ENCODE data around the gene OTUD5. TPM values are rescaled to one million over a fixed set of nuclear protein-coding genes. Genes with fewer than 3 reads are reported as not detected.

Gene OTUD5
- total RNA-seq, 2 experiments from 2014 or later = 83.4 to 85.4 TPM

DNA sequence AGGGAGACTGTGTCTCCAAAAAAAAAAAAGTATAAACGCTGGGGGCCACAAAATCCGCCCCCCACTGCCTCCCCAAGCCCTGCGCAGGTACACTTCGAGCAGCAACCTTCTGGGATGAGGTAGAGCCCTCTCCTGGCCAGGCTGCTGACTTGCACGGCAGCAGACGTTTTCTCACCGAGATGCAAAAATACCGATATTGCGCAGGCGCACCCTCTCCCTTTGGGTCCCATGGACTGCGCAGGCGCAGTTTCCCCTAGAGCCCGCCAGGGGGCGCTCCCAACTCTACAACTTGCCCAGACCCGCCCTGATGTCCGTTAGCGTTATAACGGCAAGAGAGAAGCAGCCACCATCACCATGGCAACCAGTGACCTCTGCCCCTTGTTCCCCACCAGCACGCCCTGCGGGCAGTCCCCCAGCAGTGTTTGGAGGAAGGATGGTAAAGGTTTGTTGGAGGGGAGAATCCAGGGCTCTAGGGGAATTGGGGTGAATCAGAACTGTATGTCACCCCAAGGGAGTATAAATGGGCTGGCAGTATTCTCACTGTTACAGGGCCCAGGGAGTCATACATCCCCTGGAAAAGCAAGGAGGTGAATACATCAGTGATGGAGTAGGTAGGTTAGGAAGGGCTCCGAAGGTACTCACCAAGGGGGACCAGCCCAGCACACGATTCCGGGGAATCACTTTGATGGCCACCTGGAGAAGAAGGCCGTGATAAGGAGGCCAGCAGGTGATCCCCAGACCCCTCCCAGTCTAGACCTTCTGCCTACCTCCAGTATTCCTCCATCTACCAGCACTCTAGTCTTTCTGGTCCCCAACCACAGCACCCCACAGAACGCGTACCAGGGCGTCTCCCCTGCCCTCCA is 40.0 kb downstream of the OTUD5 start:
- Mint-ChIP-seq H3K4me3 (peak overlapping the region; percentile 98), H3K27me3 (peaks cover 4% of the 10 kb centered on the region), H3K4me1 (ENCODE audit: low read depth) (peaks cover 36% of the 10 kb centered on the region), H3K9me3 (no peaks in the 10 kb centered on the region), H3K27ac (peak overlapping the region; percentile 99), H3K36me3 (peaks cover 84% of the 10 kb centered on the region)
- DNase-seq = peak; percentile 93
- intact Hi-C loops (cut with micrococcal nuclease) = loop anchor here (2.0 to 10.0 kb wide), 4 partner anchors 115 to 273 kb away; partner anchors contain the start of genes HDAC6 and TFE3
- CTCF ChIA-PET = interaction anchor here (0.6 to 3.1 kb wide), 3 partner anchors 20 to 204 kb away, joined by 4 to 8 read pairs (median 5); no protein-coding TSS in a partner anchor
- POLR2A ChIA-PET = interaction anchor here (0.8 to 8.8 kb wide), 2 partner anchors 21 to 39 kb away, joined by 4 to 286 read pairs; no protein-coding TSS in a partner anchor

DNA sequence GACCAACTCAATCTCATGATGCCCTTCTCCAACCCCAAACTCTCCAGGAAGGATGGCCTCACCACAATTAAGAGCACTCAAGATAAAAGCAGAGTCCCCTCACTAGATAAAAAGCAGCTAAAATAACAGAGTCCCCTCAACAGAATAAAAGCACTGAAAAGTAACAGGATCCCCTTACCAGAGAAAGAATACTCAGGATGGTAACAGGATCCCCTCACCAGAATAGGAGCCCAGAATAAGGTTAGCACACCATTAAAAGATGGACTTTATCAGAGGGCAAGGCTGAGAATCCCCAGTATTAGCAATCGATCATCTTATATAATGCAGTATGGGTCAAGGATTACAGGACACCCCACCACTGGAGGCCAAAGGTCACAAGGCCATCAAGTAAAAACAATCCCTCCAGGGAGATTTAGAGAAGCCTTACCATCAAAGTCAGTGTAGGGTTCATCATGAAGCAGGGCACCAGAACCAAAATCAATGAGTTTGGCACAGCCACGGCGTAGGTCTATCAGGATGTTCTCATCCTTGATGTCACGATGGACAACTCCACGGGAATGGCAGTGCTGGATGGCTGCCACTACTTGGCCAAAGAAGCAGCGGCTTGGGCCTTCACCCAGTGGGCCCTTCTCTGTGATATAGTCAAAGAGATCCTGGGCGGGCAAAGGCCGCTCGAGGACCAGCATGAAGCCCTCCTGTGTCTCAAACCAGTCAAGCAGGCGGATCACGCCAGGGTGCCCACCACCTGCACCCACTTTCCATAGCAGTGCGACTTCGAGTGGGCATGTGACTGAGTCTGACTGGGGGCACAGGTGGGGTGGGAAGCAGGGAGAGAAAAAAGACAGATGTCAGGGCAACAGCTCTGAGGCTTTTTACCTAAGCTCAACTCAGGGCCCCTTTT is 42.6 kb downstream of the OTUD5 start:
- Mint-ChIP-seq H3K9me3 (no peaks in the 10 kb centered on the region), H3K27me3 (peaks cover 4% of the 10 kb centered on the region), H3K4me1 (ENCODE audit: low read depth) (peaks cover 33% of the 10 kb centered on the region), H3K27ac (peak overlapping the region; percentile 99), H3K4me3 (peak overlapping the region; percentile 98), H3K36me3 (peaks cover 87% of the 10 kb centered on the region)
- CTCF ChIA-PET = interaction anchor here (3.1 kb wide), 1 partner anchor 32 kb away, joined by 8 read pairs; no protein-coding TSS in a partner anchor
- POLR2A ChIA-PET = interaction anchor here (1.4 to 8.8 kb wide), 2 partner anchors 24 to 43 kb away, joined by 3 to 286 read pairs; no protein-coding TSS in a partner anchor
- intact Hi-C loops (cut with micrococcal nuclease) = loop anchor here (5.0 to 10.0 kb wide), 3 partner anchors 113 to 270 kb away; partner anchors contain the start of gene HDAC6
- no peak for DNase-seq

DNA sequence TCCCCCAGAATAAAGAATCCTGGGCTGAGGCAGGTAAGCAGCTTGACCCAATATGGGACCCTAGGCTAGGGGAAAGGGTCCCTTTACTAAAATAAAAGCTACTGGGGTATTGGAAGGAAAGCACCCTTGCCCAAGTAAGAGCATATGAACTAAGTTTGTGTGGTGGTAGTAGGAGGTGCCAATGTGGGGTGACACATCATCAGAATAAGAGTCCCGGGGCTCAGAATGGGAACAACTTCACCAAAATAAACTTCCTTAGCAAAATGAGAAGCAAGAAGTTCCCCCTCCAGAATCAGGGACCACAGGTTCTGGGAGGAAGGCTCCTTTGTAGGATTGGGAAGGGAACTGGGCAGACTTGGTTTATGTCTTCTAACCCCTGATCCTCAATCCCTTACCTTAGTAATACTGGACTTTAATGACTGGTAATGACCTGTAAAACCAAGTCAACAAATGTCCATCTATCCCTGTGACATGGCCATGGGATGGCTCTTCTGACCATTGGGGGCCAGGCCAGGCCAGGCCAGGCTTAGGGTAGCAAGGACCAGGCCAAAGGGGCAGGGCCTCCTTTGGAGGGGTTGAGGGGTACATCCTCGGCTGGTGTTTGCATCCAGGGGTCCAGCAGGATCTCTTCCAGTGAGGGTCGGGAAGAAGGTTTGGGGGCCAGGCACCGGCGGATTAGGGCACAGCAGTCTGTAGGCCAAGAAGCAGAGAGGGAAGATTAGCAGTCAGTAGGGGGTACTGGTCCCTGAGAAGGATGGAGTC is 43.6 kb downstream of the OTUD5 start:
- H3K9me3 Mint-ChIP-seq = no peaks in the 10 kb centered on the region
- H3K27me3 Mint-ChIP-seq = peaks cover 4% of the 10 kb centered on the region
- DNase-seq = no peak
- intact Hi-C loops (cut with micrococcal nuclease) = loop anchor here (10.0 kb wide), 2 partner anchors 199 to 269 kb away; no protein-coding TSS in a partner anchor
- CTCF ChIA-PET = interaction anchor here (3.1 to 3.3 kb wide), 2 partner anchors 32 to 33 kb away, joined by 8 to 17 read pairs; no protein-coding TSS in a partner anchor
- H3K36me3 Mint-ChIP-seq = peaks cover 80% of the 10 kb centered on the region
- peak overlapping the region; percentile 99 for H3K27ac Mint-ChIP-seq
- POLR2A ChIA-PET = interaction anchor here (0.8 to 8.8 kb wide), 3 partner anchors 25 to 88 kb away, joined by 3 to 286 read pairs (median 122); partner anchors contain the start of gene GRIPAP1
- peaks cover 30% of the 10 kb centered on the region for H3K4me1 Mint-ChIP-seq (ENCODE audit: low read depth)
- peak overlapping the region; percentile 98 for H3K4me3 Mint-ChIP-seq

DNA sequence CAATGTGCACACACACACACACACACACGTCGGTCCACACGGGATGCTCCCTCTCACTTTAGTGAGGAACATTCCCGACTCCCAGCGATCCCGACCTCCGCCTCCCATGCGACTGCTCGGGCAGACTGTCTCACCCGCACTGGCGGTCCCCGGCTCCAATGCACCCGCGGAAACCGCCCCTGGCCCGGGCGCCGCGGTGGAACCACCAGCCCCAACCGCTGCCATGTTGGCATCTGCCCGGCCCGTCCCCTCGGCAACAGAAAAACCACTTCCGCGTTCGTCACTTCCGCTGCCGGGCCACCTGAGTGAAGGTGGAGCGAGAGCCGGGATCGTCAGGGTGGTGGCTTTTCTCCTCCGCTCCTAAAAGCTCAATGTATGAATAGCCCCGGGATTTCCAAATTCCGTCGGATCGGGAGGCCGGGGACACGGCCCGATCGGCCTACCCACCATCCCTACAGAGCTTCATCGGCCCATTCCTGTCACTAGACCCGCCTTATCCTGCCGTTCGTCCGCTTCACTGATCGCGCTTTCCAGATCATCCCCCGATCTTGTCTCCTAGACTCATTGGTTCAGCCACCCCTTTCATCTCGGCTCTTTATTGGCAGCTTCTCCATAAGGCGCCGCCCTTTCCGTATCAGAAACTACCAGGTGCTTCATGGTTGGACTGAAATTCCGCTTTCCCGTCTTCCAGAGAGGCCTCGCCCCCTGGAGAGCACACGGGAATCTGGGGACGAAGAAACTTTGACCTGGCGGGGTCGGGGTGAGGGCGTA is 45.8 kb downstream of the OTUD5 start, which contains the start of gene SLC35A2:
TSS of gene SLC35A2 (minus strand) at position 235 of the 771 bp plus-strand sequence. CDS start at position 225, 10 bp downstream.
- intact Hi-C loops (cut with micrococcal nuclease) = loop anchor here (1.0 to 10.0 kb wide), 3 partner anchors 14 to 267 kb away; partner anchors contain the start of genes PQBP1 and TIMM17B
- POLR2A ChIA-PET = interaction anchor here (0.6 to 5.6 kb wide), 12 partner anchors 8 to 333 kb away, joined by 3 to 122 read pairs (median 5); partner anchors contain the start of genes OTUD5, PQBP1, TIMM17B and WAS
- peaks cover 58% of the 10 kb centered on the region for H3K36me3 Mint-ChIP-seq
- peak within 1 kb of the TSS; percentile 98 for H3K4me3 Mint-ChIP-seq
- no peaks in the 10 kb centered on the region for H3K9me3 Mint-ChIP-seq
- DNase-seq = peak; percentile 92
- peaks cover 30% of the 10 kb centered on the region for H3K4me1 Mint-ChIP-seq (ENCODE audit: low read depth)
- H3K27ac Mint-ChIP-seq = peak within 1 kb of the TSS; percentile 96
- no peaks in the 10 kb centered on the region for H3K27me3 Mint-ChIP-seq
- CTCF ChIA-PET = interaction anchor here (0.8 to 3.3 kb wide), 6 partner anchors 20 to 263 kb away, joined by 3 to 17 read pairs (median 6); no protein-coding TSS in a partner anchor

DNA sequence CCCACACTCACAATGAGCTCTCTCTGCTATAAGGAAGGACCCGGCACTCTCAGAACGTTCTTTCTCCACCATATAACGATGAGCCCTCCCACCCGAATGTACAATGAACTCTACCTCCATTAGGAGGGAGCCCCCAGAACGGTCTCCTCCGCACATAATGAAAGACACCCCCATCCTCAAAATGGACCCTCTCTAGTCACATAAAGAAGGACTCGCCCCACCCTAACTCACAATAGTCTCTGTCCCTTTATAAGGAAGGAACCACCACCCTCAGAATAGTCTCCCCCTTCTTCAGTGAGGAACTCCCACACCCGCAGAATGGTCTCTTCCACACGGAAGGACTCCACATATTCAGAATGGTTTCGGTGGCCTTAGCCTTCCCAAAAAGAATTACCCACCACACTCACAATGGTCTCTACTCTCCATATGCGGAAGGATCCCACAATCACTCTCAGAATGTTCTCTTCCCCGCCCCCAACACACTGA is 46.4 kb downstream of the OTUD5 start:
- peak overlapping the region; percentile 96 for H3K27ac Mint-ChIP-seq
- intact Hi-C loops (cut with micrococcal nuclease) = loop anchor here (1.0 to 10.0 kb wide), 3 partner anchors 14 to 266 kb away; partner anchors contain the start of genes PQBP1 and TIMM17B
- peak overlapping the region; percentile 98 for H3K4me3 Mint-ChIP-seq
- CTCF ChIA-PET = interaction anchor here (1.2 to 3.3 kb wide), 3 partner anchors 20 to 263 kb away, joined by 3 to 17 read pairs (median 8); no protein-coding TSS in a partner anchor
- peaks cover 30% of the 10 kb centered on the region for H3K4me1 Mint-ChIP-seq (ENCODE audit: low read depth)
- POLR2A ChIA-PET = interaction anchor here (1.0 to 5.6 kb wide), 8 partner anchors 9 to 227 kb away, joined by 3 to 122 read pairs (median 8); partner anchors contain the start of genes OTUD5, PQBP1, TIMM17B and WAS
- DNase-seq = no peak
- H3K27me3 Mint-ChIP-seq = no peaks in the 10 kb centered on the region
- H3K36me3 Mint-ChIP-seq = peaks cover 52% of the 10 kb centered on the region
- H3K9me3 Mint-ChIP-seq = no peaks in the 10 kb centered on the region

DNA sequence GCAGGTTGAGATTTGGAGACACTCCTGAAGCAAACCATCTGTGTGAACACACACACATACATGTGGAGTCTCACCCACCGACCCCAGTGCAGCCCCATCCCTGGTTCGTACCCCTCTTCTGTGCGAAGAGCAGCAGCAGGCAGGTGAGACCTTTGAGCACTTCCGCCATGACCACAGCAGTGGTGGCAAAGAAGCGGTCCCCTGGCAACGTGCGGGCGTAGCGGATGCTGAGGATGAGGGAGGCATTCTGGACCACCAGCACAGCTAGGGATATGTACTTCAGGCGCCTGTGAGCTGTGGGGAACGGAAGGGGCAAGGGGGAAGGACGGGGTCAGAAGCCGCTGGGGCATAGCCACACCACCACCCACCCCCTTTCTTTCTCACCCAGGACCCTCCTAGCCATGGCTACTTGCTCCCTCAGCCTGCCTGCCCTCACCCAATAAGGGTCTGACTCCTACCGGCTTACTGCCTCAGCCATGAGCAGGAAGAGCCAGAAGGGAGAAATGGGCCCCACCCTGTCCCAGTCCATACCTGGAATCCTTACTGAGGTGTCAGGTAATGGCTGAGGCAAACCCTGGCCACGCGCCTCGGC is 47.6 kb downstream of the OTUD5 start:
- ChIA-PET CTCF (interaction anchor here (1.6 kb wide), 1 partner anchor 36 kb away, joined by 5 read pairs; no protein-coding TSS in a partner anchor), POLR2A (interaction anchor here (0.9 to 5.6 kb wide), 4 partner anchors 12 to 43 kb away, joined by 3 to 122 read pairs (median 18); partner anchors contain the start of genes PQBP1 and TIMM17B)
- Mint-ChIP-seq H3K4me1 (ENCODE audit: low read depth) (peaks cover 27% of the 10 kb centered on the region), H3K9me3 (no peaks in the 10 kb centered on the region), H3K27ac (peak overlapping the region; percentile 96), H3K4me3 (no peak overlapping the region), H3K36me3 (peaks cover 40% of the 10 kb centered on the region), H3K27me3 (no peaks in the 10 kb centered on the region)
- intact Hi-C loops (cut with micrococcal nuclease) = loop anchor here (10.0 kb wide), 2 partner anchors 195 to 265 kb away; no protein-coding TSS in a partner anchor
- DNase-seq = no peak

DNA sequence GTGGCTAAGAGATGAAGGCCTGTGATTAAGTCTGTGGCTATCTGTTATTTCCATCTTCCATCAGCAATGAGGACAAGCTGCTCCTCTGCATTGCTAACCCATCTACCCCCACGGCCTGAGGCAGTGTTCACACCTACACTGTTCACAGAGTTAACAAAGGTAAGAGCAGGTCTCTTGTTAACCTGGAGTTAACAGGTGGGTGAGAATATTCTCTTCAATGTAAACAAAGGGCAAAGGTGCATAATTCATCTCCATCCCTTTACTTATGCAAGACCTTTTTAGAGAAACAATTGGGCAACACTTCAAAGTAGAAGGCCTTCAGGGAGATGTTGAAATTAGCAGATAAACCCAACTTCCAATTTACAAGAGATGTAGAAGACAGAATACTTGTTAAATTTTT is 48.8 kb downstream of the OTUD5 start:
- Mint-ChIP-seq H3K4me1 (ENCODE audit: low read depth) (peaks cover 17% of the 10 kb centered on the region), H3K9me3 (no peaks in the 10 kb centered on the region), H3K36me3 (peaks cover 28% of the 10 kb centered on the region), H3K27me3 (no peaks in the 10 kb centered on the region), H3K27ac (peak overlapping the region; percentile 38), H3K4me3 (no peak overlapping the region)
- CTCF ChIA-PET = interaction anchor here (1.6 kb wide), 1 partner anchor 37 kb away, joined by 5 read pairs; no protein-coding TSS in a partner anchor
- DNase-seq = no peak
- intact Hi-C loops (cut with micrococcal nuclease) = no loop called here
- POLR2A ChIA-PET = interaction anchor here (5.6 kb wide), 1 partner anchor 31 kb away, joined by 122 read pairs; no protein-coding TSS in a partner anchor

DNA sequence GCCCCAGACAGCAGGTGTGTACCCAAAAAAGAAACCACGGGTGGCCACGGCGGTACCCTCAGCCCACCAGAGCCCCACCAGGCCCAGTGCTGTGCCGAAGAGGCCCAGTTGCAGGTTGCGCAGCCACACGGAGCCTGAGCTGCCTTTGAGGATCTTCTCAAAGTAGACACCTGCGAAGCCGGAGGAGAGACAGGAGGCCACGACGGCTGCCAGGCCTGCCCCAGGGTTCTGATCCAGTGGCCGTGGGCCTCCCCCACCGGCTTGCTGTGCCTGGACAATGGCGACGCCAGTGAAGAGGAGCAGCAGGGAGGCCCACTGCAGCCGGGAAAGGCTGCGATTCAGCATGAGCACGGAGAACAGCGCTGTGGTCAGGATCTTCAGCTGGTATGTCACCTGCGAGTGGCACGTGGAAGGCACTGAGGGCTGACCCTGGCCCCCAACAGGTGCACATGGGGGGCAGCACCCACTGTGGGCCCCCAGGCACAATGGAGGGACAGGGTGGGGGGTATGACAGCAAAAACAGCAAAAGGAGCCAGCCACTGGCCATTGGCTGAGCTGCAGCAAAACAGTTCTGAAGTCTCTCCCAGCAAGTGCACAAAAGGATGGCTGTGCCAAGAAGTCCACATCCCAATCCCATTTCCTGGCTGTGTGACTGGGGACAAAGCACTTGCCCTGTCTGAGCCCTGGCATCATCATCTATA is 52.2 kb downstream of the OTUD5 start:
- no peaks in the 10 kb centered on the region for H3K4me1 Mint-ChIP-seq (ENCODE audit: low read depth)
- POLR2A ChIA-PET = interaction anchor here (1.3 to 2.0 kb wide), 2 partner anchors 35 to 38 kb away, joined by 3 to 4 read pairs; no protein-coding TSS in a partner anchor
- H3K27ac Mint-ChIP-seq = no peak overlapping the region

DNA sequence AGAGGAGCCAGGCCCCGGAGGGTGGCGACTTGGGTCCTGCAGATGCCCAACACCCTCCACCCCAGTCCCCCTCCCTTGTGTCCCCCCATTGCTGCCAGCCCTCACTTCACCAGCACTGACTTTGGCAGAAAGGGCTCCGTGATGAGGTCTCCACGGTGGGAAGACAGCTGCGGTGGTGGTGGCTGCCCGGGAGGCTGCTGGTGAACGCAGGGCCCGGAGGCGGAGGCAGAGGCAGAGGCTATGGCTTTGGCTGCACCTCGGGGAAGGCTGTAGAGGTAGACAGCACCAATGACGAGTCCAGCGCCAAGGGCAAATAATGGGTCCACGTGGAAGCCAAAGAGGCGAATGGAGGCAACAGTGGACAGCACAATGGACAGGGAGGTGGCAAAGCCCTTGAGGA is 52.8 kb downstream of the OTUD5 start:
- Mint-ChIP-seq H3K4me3 (no peak overlapping the region), H3K4me1 (ENCODE audit: low read depth) (no peaks in the 10 kb centered on the region), H3K27me3 (no peaks in the 10 kb centered on the region), H3K36me3 (peaks cover 10% of the 10 kb centered on the region), H3K27ac (no peak overlapping the region), H3K9me3 (no peaks in the 10 kb centered on the region)
- DNase-seq = no peak
- CTCF ChIA-PET = interaction anchor here (0.6 kb wide), 1 partner anchor 71 kb away, joined by 3 read pairs; no protein-coding TSS in a partner anchor
- intact Hi-C loops (cut with micrococcal nuclease) = no loop called here
- POLR2A ChIA-PET = interaction anchor here (1.7 to 2.0 kb wide), 2 partner anchors 33 to 36 kb away, joined by 4 to 8 read pairs; no protein-coding TSS in a partner anchor

More for the DNA sequence above, 52.2 kb downstream of the OTUD5 start:
- Mint-ChIP-seq H3K4me3 (no peak overlapping the region), H3K27me3 (no peaks in the 10 kb centered on the region), H3K36me3 (peaks cover 10% of the 10 kb centered on the region), H3K9me3 (no peaks in the 10 kb centered on the region)
- intact Hi-C loops (cut with micrococcal nuclease) = no loop called here
- CTCF ChIA-PET = no interaction called here
- DNase-seq = no peak
